Aorta (tissue), 5 donors: ENCODE results near the gene FAM3A. TPM values are rescaled to one million over a fixed set of nuclear protein-coding genes. Genes with fewer than 3 reads are reported as not detected.

Experiments used
- ATAC-seq: fragments of 200-7000 bp; cut with Tn5 transposase; one replicate; pipeline ENCODE4 v1.9.1; 2022; ENCODE audit warnings: moderate library complexity; ENCODE audit not compliant: low FRiP score
- DNase-seq, 2 donors: peaks; one replicate each; pipeline ENCODE4 v3.0.0-alpha.2; 2020
- H3K27ac ChIP-seq, 2 donors: one replicate each; pipeline ENCODE4 v1.5.1; 2013; ENCODE audit warnings: low read length in 2 of 2, mild to moderate bottlenecking in 2 of 2, moderate library complexity in 2 of 2, control low read depth in 1 of 2, inconsistent platforms in 1 of 2, low read depth in 1 of 2
- H3K27me3 ChIP-seq, 2 donors: one replicate each; pipeline ENCODE4 v1.6.1; 2013; ENCODE audit warnings: control low read depth in 1 of 2, low read length in 1 of 2, mild to moderate bottlenecking in 1 of 2, moderate library complexity in 1 of 2; ENCODE audit not compliant: insufficient read depth in 2 of 2, control insufficient read depth in 1 of 2
- H3K36me3 ChIP-seq, 2 donors: one replicate each; pipeline ENCODE4 v1.6.1; 2013; ENCODE audit warnings: control low read depth in 1 of 2, low read length in 1 of 2, mild to moderate bottlenecking in 1 of 2; ENCODE audit not compliant: insufficient read depth in 2 of 2, control insufficient read depth in 1 of 2
- H3K4me1 ChIP-seq, 2 donors: one replicate each; pipeline ENCODE4 v1.6.1; 2013; ENCODE audit warnings: low read length in 2 of 2, control low read depth in 1 of 2, mild to moderate bottlenecking in 1 of 2, moderate library complexity in 1 of 2; ENCODE audit not compliant: insufficient read depth in 2 of 2, control insufficient read depth in 1 of 2
- H3K4me3 ChIP-seq, 2 donors: one replicate each; pipeline ENCODE4 v1.5.1; 2013; ENCODE audit warnings: low read length in 2 of 2, control low read depth in 1 of 2, mild to moderate bottlenecking in 1 of 2
- H3K9me3 ChIP-seq: one replicate; pipeline ENCODE4 v1.6.1; 2013; ENCODE audit warnings: mild to moderate bottlenecking, low read length; ENCODE audit not compliant: control insufficient read depth
- WGBS, 2 donors: extraction: QIAGEN DNeasy Blood & Tissue Kit; methylation state at CpG; one replicate each; pipeline ENCODE4 v1.1.7; 2013; 5-methylcytosine and 5-hydroxymethylcytosine counted together
- intact Hi-C, 2 donors: fragments of 100-400 bp; cut with DNase I; formaldehyde crosslinking; loops; one replicate each; pipeline versions ENCODE4 v1.14.2 to v1.15.0; 2022
- polyA plus RNA-seq, 2 donors: library from polyadenylated mRNA; stranded (reverse); fragments of 200-250 nt; gene quantifications; one replicate each; pipeline ENCODE4 v1.2.3, GENCODE V29; 2013
- total RNA-seq, 2 donors: library from RNA; stranded (reverse); fragmentation: NEBNext Ultra II Directional; extraction: Animal tissue kit (Norgen Biotek cat#: 25700); gene quantifications; one replicate each; pipeline ENCODE4 v1.2.1, GENCODE V29; 2021
- donor health status: healthy with polysubstance abuse.
- donor health status: Bipolar disorder and iron deficiency.
- donor health status: DM: no; HTN: no; CAD: no.
- donor health status: DM: no; HTN: no; CAD: no.
- donor health status: DM: yes; HTN: yes; CAD: no.

Gene FAM3A
- total and polyA plus RNA-seq, 4 donors = 26.1 to 101 (median 38.0) TPM

GRCh38 chrX:154466907-154467306 lies 49.1 kb downstream of the FAM3A start:
- Histone ChIP-seq H3K4me1 (no peaks in the 10 kb centered on the region), H3K4me3 (no peak overlapping the region), H3K36me3 (peaks cover 0 to 16% of the 10 kb centered on the region in 2 donors), H3K9me3 (no peaks in the 10 kb centered on the region), H3K27ac (no peak overlapping the region), H3K27me3 (no peaks in the 10 kb centered on the region)
- DNase-seq = no peak
- intact Hi-C loops = no loop called here
- ATAC-seq = no peak
- 86 to 90% methylated on average over 14 to 15 of the region's 15 CpGs for WGBS, 2 donors

- Histone ChIP-seq H3K9me3 (no peaks in the 10 kb centered on the region), H3K4me3 (no peak overlapping the region), H3K36me3 (peaks cover 0 to 16% of the 10 kb centered on the region in 2 donors), H3K27me3 (no peaks in the 10 kb centered on the region), H3K4me1 (no peaks in the 10 kb centered on the region), H3K27ac (no peak overlapping the region)
- intact Hi-C loops = no loop called here
- no peak for ATAC-seq
- WGBS, 2 donors = 88 to 89% methylated on average over 32 of the region's 32 CpGs
- no peak for DNase-seq
Observed at GRCh38 chrX:154466036-154466435, 50.0 kb downstream of the FAM3A start.

GRCh38 chrX:154465601-154466000 lies 50.4 kb downstream of the FAM3A start:
- no peak overlapping the region for H3K4me3 ChIP-seq
- intact Hi-C loops = no loop called here
- no peak overlapping the region for H3K27ac ChIP-seq
- DNase-seq (no peak), ATAC-seq (no peak)
- no peaks in the 10 kb centered on the region for H3K9me3 ChIP-seq
- peaks cover 0 to 16% of the 10 kb centered on the region in 2 donors for H3K36me3 ChIP-seq
- 88 to 90% methylated on average over 10 to 14 of the region's 14 CpGs for WGBS, 2 donors
- H3K4me1 ChIP-seq = no peaks in the 10 kb centered on the region
- no peaks in the 10 kb centered on the region for H3K27me3 ChIP-seq

- intact Hi-C loops = no loop called here
- peaks cover 0 to 11% of the 10 kb centered on the region in 2 donors for H3K36me3 ChIP-seq
- no peak for ATAC-seq
Observed at GRCh38 chrX:154464806-154465365, 51.1 kb downstream of the FAM3A start.

GRCh38 chrX:154463611-154464220 lies 52.3 kb downstream of the FAM3A start:
- Histone ChIP-seq H3K27me3 (no peaks in the 10 kb centered on the region), H3K4me1 (no peaks in the 10 kb centered on the region), H3K27ac (no peak overlapping the region), H3K9me3 (no peaks in the 10 kb centered on the region), H3K36me3 (peaks cover 0 to 9% of the 10 kb centered on the region in 2 donors), H3K4me3 (no peak overlapping the region)
- WGBS, 2 donors = 85% methylated on average over 35 to 36 of the region's 36 CpGs
- intact Hi-C loops = no loop called here
- no peak for ATAC-seq
- no peak for DNase-seq

More at GRCh38 chrX:154464806-154465365, 51.1 kb downstream of the FAM3A start:
- H3K4me3 ChIP-seq = no peak overlapping the region
- H3K9me3 ChIP-seq = no peaks in the 10 kb centered on the region
- 88 to 93% methylated on average over 27 to 28 of the region's 28 CpGs for WGBS, 2 donors
- no peak for DNase-seq
- H3K27me3 ChIP-seq = no peaks in the 10 kb centered on the region
- no peaks in the 10 kb centered on the region for H3K4me1 ChIP-seq
- H3K27ac ChIP-seq = no peak overlapping the region

- peaks cover 0 to 2% of the 10 kb centered on the region in 2 donors for H3K27me3 ChIP-seq
- ATAC-seq = no peak
- H3K27ac ChIP-seq = no peak overlapping the region
- H3K9me3 ChIP-seq = no peaks in the 10 kb centered on the region
- no peaks in the 10 kb centered on the region for H3K4me1 ChIP-seq
- H3K4me3 ChIP-seq = no peak overlapping the region
- 52% methylated on average over 4 to 8 of the region's 8 CpGs for WGBS, 2 donors
- peaks cover 0 to 4% of the 10 kb centered on the region in 2 donors for H3K36me3 ChIP-seq
- DNase-seq = no peak
- intact Hi-C loops = no loop called here
Observed at GRCh38 chrX:154462396-154462795, 53.6 kb downstream of the FAM3A start.

- H3K27ac ChIP-seq = no peak overlapping the region
- peaks cover 0 to 2% of the 10 kb centered on the region in 2 donors for H3K27me3 ChIP-seq
- no peaks in the 10 kb centered on the region for H3K4me1 ChIP-seq
- DNase-seq = no peak
- ATAC-seq = no peak
- intact Hi-C loops = no loop called here
- peaks cover 0 to under 1% of the 10 kb centered on the region in 2 donors for H3K36me3 ChIP-seq
- no peak overlapping the region for H3K4me3 ChIP-seq
- no peaks in the 10 kb centered on the region for H3K9me3 ChIP-seq
- WGBS, 2 donors = 59 to 80% methylated on average over 26 of the region's 26 CpGs
Observed at GRCh38 chrX:154460326-154460725, 55.7 kb downstream of the FAM3A start.

- WGBS, 2 donors = 13 to 46% methylated on average over 12 to 14 of the region's 14 CpGs
- Histone ChIP-seq H3K4me3 (no peak overlapping the region), H3K36me3 (no peaks in the 10 kb centered on the region), H3K27me3 (peaks cover 0 to 2% of the 10 kb centered on the region in 2 donors), H3K9me3 (no peaks in the 10 kb centered on the region), H3K4me1 (no peaks in the 10 kb centered on the region), H3K27ac (no peak overlapping the region)
- intact Hi-C loops = no loop called here
- peak in 1 of 2 donors; percentile 73 for DNase-seq
- no peak for ATAC-seq
Observed at GRCh38 chrX:154459832-154460231, 56.2 kb downstream of the FAM3A start.
